Breast epithelium (tissue), 3 donors: ENCODE results near the gene C22orf15.

ENCODE experiments used
- POLR2A ChIP-seq: fragments of 450-650 bp; IDR thresholded peaks from one replicate; pipeline ENCODE4 v1.6.1; 2016; ENCODE audit warnings: antibody characterized with exemption, mild to moderate bottlenecking, moderate library complexity
- POLR2AphosphoS5 ChIP-seq, 3 donors: sonication (generic); formaldehyde crosslinking; IDR thresholded peaks; one replicate each; pipeline ENCODE4 v1.6.1; 2017; ENCODE audit warnings: antibody characterized with exemption in 3 of 3
- TF ChIP-seq, protein P1 (sequence below), 3 donors: fragments of 450-650 bp; IDR thresholded peaks; one replicate each; pipeline ENCODE4 v1.5.1; 2016 to 2017; ENCODE audit warnings: antibody characterized with exemption in 3 of 3, mild to moderate bottlenecking in 3 of 3, moderate library complexity in 3 of 3

DNA sequence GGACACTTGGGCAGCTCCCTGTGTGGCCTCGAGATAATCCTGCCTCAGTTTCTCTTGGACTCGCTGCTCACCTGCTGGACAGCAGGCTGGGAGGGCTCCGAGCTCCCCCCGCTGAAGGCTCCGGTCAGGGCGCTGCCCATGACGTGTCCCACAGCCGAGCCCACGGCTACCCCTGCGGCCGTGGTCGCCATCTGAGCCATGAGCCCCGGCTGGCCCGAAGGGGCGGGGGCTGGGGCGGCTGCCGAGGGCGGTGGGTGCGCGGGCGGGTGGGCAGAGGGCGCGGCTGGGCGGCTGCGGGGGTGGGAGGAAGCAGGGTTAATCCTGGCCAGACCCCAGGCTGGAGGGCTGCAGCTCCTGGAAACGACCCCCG lies 4.5 kb downstream of the C22orf15 start:
- TF ChIP-seq POLR2A (no peak), POLR2AphosphoS5 (IDR thresholded peaks at IDR 0.05) (no peak)
- TF ChIP-seq, protein P1, sequence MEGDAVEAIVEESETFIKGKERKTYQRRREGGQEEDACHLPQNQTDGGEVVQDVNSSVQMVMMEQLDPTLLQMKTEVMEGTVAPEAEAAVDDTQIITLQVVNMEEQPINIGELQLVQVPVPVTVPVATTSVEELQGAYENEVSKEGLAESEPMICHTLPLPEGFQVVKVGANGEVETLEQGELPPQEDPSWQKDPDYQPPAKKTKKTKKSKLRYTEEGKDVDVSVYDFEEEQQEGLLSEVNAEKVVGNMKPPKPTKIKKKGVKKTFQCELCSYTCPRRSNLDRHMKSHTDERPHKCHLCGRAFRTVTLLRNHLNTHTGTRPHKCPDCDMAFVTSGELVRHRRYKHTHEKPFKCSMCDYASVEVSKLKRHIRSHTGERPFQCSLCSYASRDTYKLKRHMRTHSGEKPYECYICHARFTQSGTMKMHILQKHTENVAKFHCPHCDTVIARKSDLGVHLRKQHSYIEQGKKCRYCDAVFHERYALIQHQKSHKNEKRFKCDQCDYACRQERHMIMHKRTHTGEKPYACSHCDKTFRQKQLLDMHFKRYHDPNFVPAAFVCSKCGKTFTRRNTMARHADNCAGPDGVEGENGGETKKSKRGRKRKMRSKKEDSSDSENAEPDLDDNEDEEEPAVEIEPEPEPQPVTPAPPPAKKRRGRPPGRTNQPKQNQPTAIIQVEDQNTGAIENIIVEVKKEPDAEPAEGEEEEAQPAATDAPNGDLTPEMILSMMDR (IDR thresholded peaks at IDR 0.05), result no peak
